SK-N-SH (cell line): Measurements from ENCODE around the gene ZYG11B. TPM values are rescaled to one million over a fixed set of nuclear protein-coding genes. Genes with fewer than 3 reads are reported as not detected.
"Not testable (repeated sequence)": the region's sequence is repeated elsewhere in the genome, so short reads cannot be mapped to it uniquely, and the experiment has no call there.

ENCODE experiments used
- CTCF ChIA-PET: fragments of 300-600, 350-600 bp; formaldehyde crosslinking; extraction: SDS; loops from one replicate; lab custom pipeline; 2021; lab: Yijun Ruan, JAX
- POLR2A ChIA-PET: fragments of 350-600 bp; sonication (Branson Sonifier 250); formaldehyde crosslinking; extraction: SDS; loops from one replicate; lab custom pipeline; 2020; ENCODE audit warnings: antibody characterized with exemption, inconsistent platforms; lab: Yijun Ruan, JAX
- DNase-seq: peaks from one replicate; pipeline ENCODE4 v3.0.0; 2012
- H2AFZ ChIP-seq: fragments of 200-600 bp; sonication (generic); 2 replicates; pipeline ENCODE4 v1.8.1; 2016; ENCODE audit warnings: antibody characterized with exemption, mild to moderate bottlenecking, low read depth
- H3F3A ChIP-seq: fragments of 200-600 bp; sonication (generic); replicated peaks from 2 replicates; pipeline ENCODE3; 2016; ENCODE audit warnings: antibody characterized with exemption, mild to moderate bottlenecking; ENCODE audit not compliant: insufficient read depth
- H3K27ac ChIP-seq, 2 experiments: fragments of 200-500 bp in 1 of 2; fragments of 200-600 bp in 1 of 2; sonication (Bioruptor generic) in 1 of 2; sonication (generic), shearing (Covaris generic) in 1 of 2; 2 replicates each; pipeline versions ENCODE4 v1.5.1 to v1.6.1; 2014 to 2016; ENCODE audit warnings: low read depth in 2 of 2, inconsistent platforms in 1 of 2, low read length in 1 of 2, mild to moderate bottlenecking in 1 of 2, mixed read lengths in 1 of 2
- H3K27me3 ChIP-seq: fragments of 200-600 bp; sonication (generic), shearing (Covaris generic); 2 replicates; pipeline ENCODE4 v1.6.1; 2016; ENCODE audit warnings: mixed run types; ENCODE audit not compliant: insufficient read depth
- H3K36me3 ChIP-seq, 2 experiments: fragments of 200-500 bp in 1 of 2; fragments of 200-600 bp in 1 of 2; sonication (Bioruptor generic) in 1 of 2; sonication (generic) in 1 of 2; replicated peaks in 1 of 2; 2 replicates each; pipeline versions ENCODE3 to v1.5.1; 2014 to 2016; ENCODE audit warnings: low read length in 1 of 2, mild to moderate bottlenecking in 1 of 2; ENCODE audit not compliant: insufficient read depth in 2 of 2, control insufficient read depth in 1 of 2
- H3K4me1 ChIP-seq, 2 experiments: fragments of 200-500 bp in 1 of 2; fragments of 200-600 bp in 1 of 2; sonication (Bioruptor generic) in 1 of 2; sonication (generic), shearing (Covaris generic) in 1 of 2; 2 replicates each; pipeline versions ENCODE4 v1.5.1 to v1.6.1; 2014 to 2016; ENCODE audit warnings: low read depth in 1 of 2, low read length in 1 of 2, mixed run types in 1 of 2; ENCODE audit not compliant: insufficient read depth in 2 of 2, control insufficient read depth in 1 of 2
- H3K4me2 ChIP-seq: fragments of 200-600 bp; sonication (generic), shearing (Covaris generic); 2 replicates; pipeline ENCODE4 v1.6.1; 2017; ENCODE audit warnings: mixed run types
- H3K4me3 ChIP-seq, 2 experiments: fragments of 200-500 bp in 1 of 2; fragments of 200-600 bp in 1 of 2; sonication (Bioruptor generic) in 1 of 2; sonication (generic), shearing (Covaris generic) in 1 of 2; 2 replicates each; pipeline versions ENCODE4 v1.5.1 to v1.8.1; 2014 to 2016; ENCODE audit warnings: low read depth in 2 of 2, inconsistent platforms in 1 of 2, low read length in 1 of 2, mild to moderate bottlenecking in 1 of 2, mixed read lengths in 1 of 2, moderate library complexity in 1 of 2
- H3K79me2 ChIP-seq: fragments of 200-600 bp; sonication (generic); 2 replicates; pipeline ENCODE4 v1.8.1; 2017; ENCODE audit warnings: mild to moderate bottlenecking; ENCODE audit not compliant: insufficient read depth
- H3K9ac ChIP-seq: fragments of 200-600 bp; sonication (generic); 2 replicates; pipeline ENCODE4 v1.6.1; 2017; ENCODE audit warnings: mixed run types
- H3K9me2 ChIP-seq: fragments of 200-600 bp; sonication (generic); 2 replicates; pipeline ENCODE4 v1.6.1; 2017; ENCODE audit warnings: mixed run types
- H3K9me3 ChIP-seq: fragments of 200-600 bp; sonication (generic); 2 replicates; pipeline ENCODE4 v1.6.1; 2017; ENCODE audit warnings: mixed run types, mild to moderate bottlenecking, moderate library complexity
- H4K20me1 ChIP-seq: fragments of 200-600 bp; sonication (generic); 2 replicates; pipeline ENCODE4 v1.6.1; 2017; ENCODE audit warnings: mild to moderate bottlenecking, mixed run types; ENCODE audit not compliant: insufficient read depth
- CHD2 ChIP-seq: fragments of 150-350 bp; IDR thresholded peaks from 2 replicates; pipeline ENCODE4 v1.6.1; 2018; ENCODE audit warnings: low read length; ENCODE audit not compliant: partially characterized antibody
- GABPA ChIP-seq: IDR thresholded peaks from 2 replicates; pipeline ENCODE4 v1.4.0; 2012; ENCODE audit warnings: low read depth, mild to moderate bottlenecking
- JUND ChIP-seq: IDR thresholded peaks from 2 replicates; pipeline ENCODE4 v1.4.0; 2012
- MEF2A ChIP-seq: IDR thresholded peaks from 2 replicates; pipeline ENCODE4 v1.4.0; 2012; ENCODE audit warnings: low read depth, borderline replicate concordance
- NFIC ChIP-seq: IDR thresholded peaks from 2 replicates; pipeline ENCODE4 v1.4.0; 2012; ENCODE audit warnings: borderline replicate concordance
- RAD21 ChIP-seq: IDR thresholded peaks from 2 replicates; pipeline ENCODE4 v1.6.1; 2012; ENCODE audit warnings: mild to moderate bottlenecking, low read length
- RCOR1 ChIP-seq: fragments of 150-350 bp; IDR thresholded peaks from 2 replicates; pipeline ENCODE4 v1.6.1; 2017; ENCODE audit warnings: antibody characterized with exemption, low read length
- REST ChIP-seq: IDR thresholded peaks from 2 replicates; pipeline ENCODE4 v1.6.1; 2012; ENCODE audit warnings: mild to moderate bottlenecking, low read depth, low read length, moderate library complexity
- RXRA ChIP-seq: IDR thresholded peaks from 2 replicates; pipeline ENCODE4 v1.4.0; 2012; ENCODE audit warnings: low read depth, mild to moderate bottlenecking, borderline replicate concordance
- SIN3A ChIP-seq: IDR thresholded peaks from 2 replicates; pipeline ENCODE4 v1.6.1; 2012; ENCODE audit warnings: low read depth, mild to moderate bottlenecking, low read length, moderate library complexity, borderline replicate concordance
- SMC3 ChIP-seq: IDR thresholded peaks from 2 replicates; pipeline ENCODE4 v1.6.1; 2012; ENCODE audit warnings: low read depth, low read length, improper control_type of control experiment
- YY1 ChIP-seq: IDR thresholded peaks from 2 replicates; pipeline ENCODE4 v1.4.0; 2012; ENCODE audit warnings: low read depth, mild to moderate bottlenecking
- WGBS: methylation state at CpG from one replicate; pipeline ENCODE4 v1.1.6; 2017; ENCODE audit warnings: low lambda C conversion rate; 5-methylcytosine and 5-hydroxymethylcytosine counted together
- polyA plus RNA-seq, 3 experiments: library from polyadenylated mRNA; depleted of rRNA; stranded (reverse); fragments of >200 nt; gene quantifications; 2 replicates each; pipeline ENCODE4 v1.2.3, GENCODE V29; 2012

Gene ZYG11B
- polyA plus RNA-seq, 1 of the 3 experiments (the other 2 are of a cell fraction), result 5.8 TPM

- TF ChIP-seq CHD2, result no peak
- TF ChIP-seq NFIC, result no peak
- no peak for TF ChIP-seq GABPA
- no peak for TF ChIP-seq MEF2A
- no peak for TF ChIP-seq SMC3
These were observed 1.9 kb downstream of the ZYG11B start (continued) for GRCh38 chr1:52727956-52728656.

DNA sequence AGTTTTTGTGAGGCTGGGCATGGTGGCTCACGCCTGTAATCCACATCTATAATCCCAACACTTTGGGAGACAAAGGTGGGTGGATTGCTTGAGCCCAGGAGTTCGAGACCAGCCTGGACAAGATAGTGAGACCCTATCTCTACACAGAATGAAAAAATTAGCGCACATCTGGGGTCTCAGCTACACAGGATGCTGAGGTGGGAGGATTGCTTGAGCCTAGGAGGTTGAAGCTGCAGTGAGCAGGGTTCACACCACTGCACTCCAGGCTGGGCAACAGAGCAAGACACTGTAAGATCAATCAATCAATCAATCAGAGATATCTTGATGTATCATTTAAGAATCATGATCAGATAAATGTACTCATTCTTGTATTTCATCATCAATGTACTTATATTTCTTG is 7.1 kb downstream of the ZYG11B start:
- WGBS, result 91% methylated on average over 3 of the region's 3 CpGs
- POLR2A ChIA-PET, result no interaction called here
- CTCF ChIA-PET, result interaction anchor here (1.1 kb wide), 1 partner anchor 45 kb away, joined by 3 read pairs; no protein-coding TSS in a partner anchor

DNA sequence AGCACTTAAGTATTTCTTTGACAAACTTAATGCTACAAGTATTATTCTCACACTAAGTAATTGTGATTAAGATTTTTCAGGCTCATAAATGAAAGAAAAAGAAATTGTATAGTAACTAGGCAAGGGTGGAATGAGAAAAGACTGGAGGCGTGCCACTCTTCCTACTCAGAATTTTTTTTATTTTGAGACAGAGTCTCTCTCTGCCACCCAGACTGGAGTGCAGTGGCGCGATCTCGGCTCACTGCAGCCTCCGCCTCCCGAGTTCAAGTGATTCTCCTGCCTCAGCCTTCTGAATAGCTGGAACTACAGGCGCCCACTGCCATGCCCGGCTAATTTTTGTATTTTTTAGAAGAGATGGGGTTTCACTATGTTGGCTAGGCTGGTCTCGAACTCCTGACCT is 9.1 kb downstream of the ZYG11B start:
- WGBS, result 93% methylated on average over 9 of the region's 9 CpGs
- H3K9ac ChIP-seq, DNase-seq, H3K9me2 ChIP-seq, CTCF ChIA-PET, H3K4me2 ChIP-seq, H3K27ac ChIP-seq, H3K36me3 ChIP-seq, H2AFZ ChIP-seq, H3K4me1 ChIP-seq, POLR2A ChIA-PET, H3K9me3 ChIP-seq, H3K27me3 ChIP-seq, H3F3A ChIP-seq, H3K4me3 ChIP-seq: not testable (repeated sequence)
- Histone ChIP-seq H3K79me2 (peaks cover 92% of the 10 kb centered on the region), H4K20me1 (peaks cover 21% of the 10 kb centered on the region)

More for the DNA sequence above, 7.1 kb downstream of the ZYG11B start:
- H3K4me3 ChIP-seq, result no peak overlapping the region
- no peak overlapping the region for H2AFZ ChIP-seq
- H3K4me1 ChIP-seq, result peaks cover 0 to under 1% of the 10 kb centered on the region in 2 experiments; a peak in 1 of 4 replicates
- H3K27me3 ChIP-seq, result no peaks in the 10 kb centered on the region
- H3K9me2 ChIP-seq, result no peaks in the 10 kb centered on the region
- no peaks in the 10 kb centered on the region for H3F3A ChIP-seq
- H3K4me2 ChIP-seq, result no peak overlapping the region
- peaks cover 18% of the 10 kb centered on the region for H4K20me1 ChIP-seq
- H3K9ac ChIP-seq, result no peak overlapping the region
- TF ChIP-seq MEF2A, result no peak
- TF ChIP-seq RXRA, result no peak
- TF ChIP-seq RCOR1, result no peak
- no peak for TF ChIP-seq SIN3A
- TF ChIP-seq JUND, result no peak
- no peak for TF ChIP-seq REST
- no peak for TF ChIP-seq RAD21
- no peak for TF ChIP-seq YY1
- no peak for DNase-seq
- H3K79me2 ChIP-seq, result peaks cover 93% of the 10 kb centered on the region
- H3K9me3 ChIP-seq, result no peaks in the 10 kb centered on the region
- no peak overlapping the region for H3K27ac ChIP-seq
- peaks cover 0 to 2% of the 10 kb centered on the region in 2 experiments for H3K36me3 ChIP-seq
